Measurements from ENCODE around the gene SP2.

- no peak for TF ChIP-seq CTCF (IDR thresholded peaks at IDR 0.05)
- TF ChIP-seq POLR2A (IDR thresholded peaks at IDR 0.05): no peak
These were observed 38.2 kb upstream of the SP2 start for GRCh38 chr17:47857551-47858455.

All from thyroid gland (tissue), 4 donors.